SH-SY5Y (cell line): Measurements from ENCODE around the gene SNRPN.

ENCODE experiments used
- GATA2 ChIP-seq: IDR thresholded peaks from 2 replicates; pipeline ENCODE4 v1.6.1; 2011; ENCODE audit warnings: mild to moderate bottlenecking, low read depth, low read length
- GATA3 ChIP-seq: IDR thresholded peaks from 2 replicates; pipeline ENCODE4 v1.6.1; 2011; ENCODE audit warnings: low read depth, mild to moderate bottlenecking, low read length, moderate library complexity

GRCh38 chr15:24940236-24940635, 14.6 kb upstream of the SNRPN start:
- no peak for TF ChIP-seq GATA3
- no peak for TF ChIP-seq GATA2
